ENCODE data around the gene NDUFA12. TPM values are rescaled to one million over a fixed set of nuclear protein-coding genes. Genes with fewer than 3 reads are reported as not detected.

Gene NDUFA12
- total RNA-seq, 1 donor from 2014 or later: 15.1 TPM

DNA sequence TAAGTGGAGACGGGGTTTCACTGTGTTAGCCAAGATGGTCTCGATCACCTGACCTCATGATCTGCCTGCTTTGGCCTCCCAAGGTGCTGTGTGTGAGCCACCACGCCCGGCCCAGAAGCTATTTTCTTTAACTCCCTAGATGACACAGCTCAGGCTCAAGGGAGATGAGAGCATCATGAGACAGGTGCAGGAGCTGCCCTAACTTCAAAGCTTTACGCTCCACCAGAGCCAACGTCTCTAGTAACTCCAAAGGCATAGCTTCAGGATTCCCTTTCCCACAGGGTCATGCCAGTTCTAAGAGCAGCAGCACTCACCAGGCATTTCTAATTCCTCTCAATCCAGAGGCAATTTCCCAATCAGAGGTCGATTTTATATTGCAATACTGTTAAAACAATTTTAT is 21.0 kb downstream of the NDUFA12 start:
- no peaks in the 10 kb centered on the region for H3K4me1 ChIP-seq
- intact Hi-C loops (cut with DNase I): no loop called here
- H3K9me3 ChIP-seq: no peaks in the 10 kb centered on the region
- no peaks in the 10 kb centered on the region for H3K36me3 ChIP-seq
- DNase-seq (ENCODE audit: low spot score in 2 of 2): no peak
- no peak overlapping the region for H3K27ac ChIP-seq
- no peak overlapping the region for H3K4me3 ChIP-seq
- no peak for TF ChIP-seq CTCF (IDR thresholded peaks at IDR 0.05)
- H3K27me3 ChIP-seq: no peaks in the 10 kb centered on the region

DNA sequence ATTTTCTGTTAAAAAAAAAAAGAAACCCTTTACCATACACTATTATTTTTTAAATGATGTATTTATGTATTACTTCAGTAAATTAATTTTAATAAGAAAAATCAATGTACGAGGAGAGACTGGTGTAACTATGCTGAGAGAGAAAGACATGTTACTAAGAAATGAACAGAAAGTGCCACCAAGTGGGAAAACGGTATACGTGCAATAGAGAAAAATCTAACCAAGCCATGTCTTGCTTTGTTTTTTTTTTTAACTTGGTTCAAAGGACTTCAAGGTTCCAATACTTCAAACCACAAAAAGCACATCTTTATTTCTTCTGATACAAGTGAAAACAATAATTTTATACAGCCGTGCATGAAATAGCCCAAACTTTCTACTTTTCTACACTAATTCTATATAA is 22.9 kb downstream of the NDUFA12 start:
- H3K4me3 ChIP-seq: no peak overlapping the region
- H3K36me3 ChIP-seq: no peaks in the 10 kb centered on the region
- H3K9me3 ChIP-seq: no peaks in the 10 kb centered on the region
- H3K4me1 ChIP-seq: no peaks in the 10 kb centered on the region
- no peak overlapping the region for H3K27ac ChIP-seq
- intact Hi-C loops (cut with DNase I): no loop called here
- no peak for TF ChIP-seq CTCF (IDR thresholded peaks at IDR 0.05)
- no peak for DNase-seq (ENCODE audit: low spot score in 2 of 2)
- H3K27me3 ChIP-seq: no peaks in the 10 kb centered on the region

DNA sequence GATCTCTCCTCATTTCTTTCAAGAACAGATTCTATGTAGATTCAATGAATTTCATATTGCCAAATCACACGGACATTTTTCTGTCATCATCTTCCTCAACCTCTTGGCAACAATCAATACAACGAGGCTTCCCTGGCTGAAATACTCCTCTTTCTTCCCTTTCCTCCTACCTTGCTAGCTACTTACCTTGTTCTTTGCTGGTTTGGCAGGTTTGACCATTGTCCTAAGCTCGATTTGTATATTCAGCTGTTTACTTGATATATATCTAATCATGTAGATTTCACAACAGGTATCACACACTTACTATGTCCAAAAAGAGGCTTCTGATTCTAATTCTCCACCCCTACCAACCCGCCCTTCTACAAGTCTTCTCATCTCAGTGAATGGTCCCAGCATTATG is 23.6 kb downstream of the NDUFA12 start:
- no peak for TF ChIP-seq CTCF (IDR thresholded peaks at IDR 0.05)
- no peaks in the 10 kb centered on the region for H3K9me3 ChIP-seq
- DNase-seq (ENCODE audit: low spot score in 2 of 2): no peak
- no peaks in the 10 kb centered on the region for H3K4me1 ChIP-seq
- no peak overlapping the region for H3K27ac ChIP-seq
- H3K4me3 ChIP-seq: no peak overlapping the region
- intact Hi-C loops (cut with DNase I): no loop called here
- H3K27me3 ChIP-seq: no peaks in the 10 kb centered on the region
- H3K36me3 ChIP-seq: no peaks in the 10 kb centered on the region

- H3K4me3 ChIP-seq: no peak overlapping the region
- peaks cover 0 to under 1% of the 10 kb centered on the region in 2 donors for H3K36me3 ChIP-seq
- H3K9me3 ChIP-seq: no peaks in the 10 kb centered on the region
- no peak overlapping the region for H3K27ac ChIP-seq
- no peaks in the 10 kb centered on the region for H3K4me1 ChIP-seq
- no peaks in the 10 kb centered on the region for H3K27me3 ChIP-seq
- intact Hi-C loops (cut with DNase I): no loop called here
- no peak for TF ChIP-seq CTCF (IDR thresholded peaks at IDR 0.05)
- no peak for DNase-seq (ENCODE audit: low spot score in 2 of 2)
Measured at GRCh38 chr12:94977766-94978468, 25.6 kb downstream of the NDUFA12 start.

DNA sequence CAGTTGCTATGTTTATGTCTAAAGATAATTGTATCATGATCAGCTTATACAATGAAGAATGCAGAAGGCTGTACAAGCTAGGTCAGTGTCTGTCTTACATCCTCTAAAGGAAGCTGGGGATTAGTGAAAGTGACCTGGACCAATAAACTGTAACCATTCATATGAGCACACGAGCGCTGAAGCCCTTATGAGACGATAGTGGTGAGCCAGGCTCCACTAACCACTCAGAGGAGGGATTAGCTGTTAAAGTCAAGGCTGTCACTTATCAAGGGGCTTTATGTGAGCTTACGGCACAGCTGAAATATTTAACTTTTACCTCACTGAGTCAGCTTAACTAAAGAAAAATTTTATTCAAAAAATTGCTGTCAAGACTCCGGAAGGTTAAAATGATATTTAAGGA is 30.3 kb downstream of the NDUFA12 start:
- Histone ChIP-seq H3K4me1 (no peaks in the 10 kb centered on the region), H3K36me3 (peaks cover 8 to 12% of the 10 kb centered on the region in 2 donors), H3K27ac (no peak overlapping the region), H3K9me3 (no peaks in the 10 kb centered on the region), H3K4me3 (no peak overlapping the region), H3K27me3 (no peaks in the 10 kb centered on the region)
- intact Hi-C loops (cut with DNase I): no loop called here
- no peak for DNase-seq (ENCODE audit: low spot score in 2 of 2)
- TF ChIP-seq CTCF (IDR thresholded peaks at IDR 0.05): no peak

- no peak for TF ChIP-seq CTCF (IDR thresholded peaks at IDR 0.05)
- H3K27ac ChIP-seq: no peak overlapping the region
- intact Hi-C loops (cut with DNase I): no loop called here
Measured at GRCh38 chr12:94972795-94973194, 30.7 kb downstream of the NDUFA12 start.

More at GRCh38 chr12:94972795-94973194, 30.7 kb downstream of the NDUFA12 start:
- Histone ChIP-seq H3K36me3 (peaks cover 8 to 12% of the 10 kb centered on the region in 2 donors), H3K4me1 (no peaks in the 10 kb centered on the region), H3K27me3 (no peaks in the 10 kb centered on the region), H3K9me3 (no peaks in the 10 kb centered on the region), H3K4me3 (no peak overlapping the region)
- DNase-seq (ENCODE audit: low spot score in 2 of 2): no peak
